Erythroblast (primary cell): ENCODE results near the gene AOPEP.

Experiments
- DNase-seq, 2 experiments: peaks; one replicate each; lab custom pipeline; 2025; lab: John Stamatoyannopoulos, UW
- GATA1 ChIP-seq: IDR thresholded peaks from 2 replicates; pipeline ENCODE4 v1.6.1; 2011; ENCODE audit warnings: low read depth, mild to moderate bottlenecking, control low read depth, low read length, moderate library complexity
- POLR2A ChIP-seq: IDR thresholded peaks from 2 replicates; pipeline ENCODE4 v1.6.1; 2011; ENCODE audit warnings: mild to moderate bottlenecking, low read length

AOPEP gene

DNA sequence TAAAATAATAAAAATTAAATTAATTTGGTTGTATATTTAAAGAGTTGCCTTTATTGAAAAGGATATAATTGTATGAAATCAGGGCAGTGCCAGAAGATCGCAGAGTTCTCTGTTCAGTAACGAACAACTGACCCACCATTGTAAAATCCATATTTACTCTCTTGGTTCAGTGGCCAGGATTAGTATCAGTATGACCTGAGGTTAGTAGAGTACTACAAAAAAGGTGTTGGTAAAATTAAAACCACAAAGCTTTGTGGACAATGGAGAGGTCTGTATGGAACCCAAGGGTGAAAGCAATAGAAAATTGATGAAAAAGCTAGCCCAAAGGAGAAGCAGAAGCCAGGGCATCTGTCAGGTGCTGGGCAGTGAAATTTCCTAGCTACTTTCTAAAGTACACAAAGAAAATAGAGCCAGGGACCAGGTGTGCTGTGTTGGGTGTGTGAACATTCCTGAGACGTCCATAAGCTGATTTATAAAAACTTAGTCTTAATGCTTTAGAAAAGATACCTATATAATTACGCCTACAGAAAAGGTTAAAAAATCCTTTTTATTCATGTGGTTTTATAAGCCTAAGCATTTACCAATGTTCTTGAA is 159.5 kb downstream of the AOPEP start:
- no peak for TF ChIP-seq GATA1
- TF ChIP-seq POLR2A, result no peak
- DNase-seq, result no peak

DNA sequence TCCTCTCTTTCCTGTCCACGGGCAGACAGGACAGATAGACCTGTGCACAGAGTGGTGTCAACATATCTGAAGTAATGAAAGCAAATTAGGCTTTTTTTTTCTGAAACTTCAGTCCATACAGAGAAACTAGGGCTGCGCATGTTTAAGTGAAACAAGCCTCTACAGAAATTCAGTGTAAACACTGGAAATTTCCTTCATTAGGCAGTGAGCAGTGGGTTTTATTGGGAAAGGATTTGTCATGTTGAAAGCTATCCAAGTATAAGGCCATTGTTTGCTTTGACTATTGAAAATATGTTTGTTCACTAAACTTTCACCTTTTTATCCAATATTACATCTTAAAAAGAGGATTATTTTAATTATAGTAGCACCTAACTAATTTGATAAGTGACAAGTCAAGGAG is 161.2 kb downstream of the AOPEP start:
- no peak for DNase-seq
- TF ChIP-seq POLR2A, result no peak
- no peak for TF ChIP-seq GATA1

DNA sequence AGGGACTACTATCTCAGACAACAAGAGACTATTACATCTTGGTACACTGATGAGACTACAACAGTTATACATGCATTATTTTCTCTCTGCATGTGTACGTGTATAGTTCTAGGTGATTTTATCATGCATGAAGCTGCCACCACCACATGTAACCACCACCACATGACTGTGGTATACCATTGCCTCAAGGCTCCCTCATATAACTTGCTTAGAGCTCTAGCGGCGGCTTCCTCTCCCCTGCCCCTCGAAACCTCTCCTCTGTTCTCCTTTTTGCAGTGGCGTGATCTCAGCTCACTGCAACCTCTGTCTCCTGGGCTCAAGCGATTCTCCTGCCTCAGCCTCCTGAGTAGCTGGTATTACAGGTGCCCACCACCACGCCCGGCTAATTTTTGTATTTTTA is 162.3 kb downstream of the AOPEP start:
- TF ChIP-seq GATA1 (no peak), POLR2A (no peak)
- DNase-seq, result no peak

DNA sequence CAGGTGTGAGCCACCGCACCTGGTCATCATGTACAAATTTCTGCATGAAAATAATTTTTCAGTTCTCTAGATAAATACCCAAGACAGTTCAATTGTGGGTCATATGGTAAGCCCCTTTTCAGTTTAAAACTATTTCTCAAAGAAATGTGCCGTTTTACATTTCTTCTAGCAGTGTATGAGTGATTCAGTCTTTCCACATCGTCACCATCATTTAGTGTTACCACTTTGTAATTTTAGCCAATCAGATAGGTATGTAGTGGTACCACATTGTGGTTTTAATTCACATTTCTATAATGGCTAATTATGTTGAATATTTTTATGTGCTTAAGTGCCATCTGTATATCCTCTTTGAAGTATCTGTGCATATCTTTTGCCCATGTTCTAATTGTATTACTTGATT is 163.1 kb downstream of the AOPEP start:
- TF ChIP-seq POLR2A (no peak), GATA1 (no peak)
- DNase-seq, result no peak

DNA sequence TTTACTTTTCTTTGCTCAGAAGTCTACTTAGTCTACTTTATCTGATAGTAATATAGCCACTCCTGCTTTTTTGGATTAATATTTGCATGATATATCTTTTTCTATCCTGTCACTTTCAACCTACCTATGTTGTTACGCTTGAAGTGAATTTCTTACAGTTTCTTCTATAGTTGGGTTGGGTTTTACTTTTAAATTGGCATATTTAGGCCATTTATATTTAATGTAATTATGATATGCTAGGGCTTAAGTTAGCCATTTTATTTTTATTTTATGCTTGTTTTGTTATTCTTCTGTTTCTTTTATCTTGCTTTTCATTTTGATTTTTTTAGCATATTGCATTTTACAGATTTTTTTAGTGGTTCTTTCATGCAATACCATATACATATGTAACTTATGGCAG is 164.7 kb downstream of the AOPEP start:
- no peak for TF ChIP-seq GATA1
- TF ChIP-seq POLR2A, result no peak
- DNase-seq, result no peak

DNA sequence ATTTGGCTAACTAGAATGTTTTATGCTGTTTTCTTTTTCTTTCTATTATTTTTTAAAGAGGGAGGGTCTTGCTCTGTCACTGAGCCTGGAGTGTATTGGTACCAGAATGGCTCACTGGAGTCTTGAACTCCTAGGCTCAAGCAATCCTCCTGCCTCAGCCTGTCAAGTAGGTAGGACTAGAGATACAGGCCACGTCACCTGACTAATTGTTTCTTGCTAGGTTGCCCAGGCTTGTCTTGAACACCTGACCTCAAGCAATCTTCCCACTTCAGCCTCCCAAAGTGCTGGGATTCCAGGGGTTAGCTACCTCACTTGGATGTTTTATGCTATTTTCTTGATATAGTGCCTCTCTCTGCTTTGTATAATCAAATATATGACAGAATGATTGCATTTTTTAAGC is 166.2 kb downstream of the AOPEP start:
- TF ChIP-seq POLR2A (no peak), GATA1 (no peak)
- DNase-seq, result no peak

DNA sequence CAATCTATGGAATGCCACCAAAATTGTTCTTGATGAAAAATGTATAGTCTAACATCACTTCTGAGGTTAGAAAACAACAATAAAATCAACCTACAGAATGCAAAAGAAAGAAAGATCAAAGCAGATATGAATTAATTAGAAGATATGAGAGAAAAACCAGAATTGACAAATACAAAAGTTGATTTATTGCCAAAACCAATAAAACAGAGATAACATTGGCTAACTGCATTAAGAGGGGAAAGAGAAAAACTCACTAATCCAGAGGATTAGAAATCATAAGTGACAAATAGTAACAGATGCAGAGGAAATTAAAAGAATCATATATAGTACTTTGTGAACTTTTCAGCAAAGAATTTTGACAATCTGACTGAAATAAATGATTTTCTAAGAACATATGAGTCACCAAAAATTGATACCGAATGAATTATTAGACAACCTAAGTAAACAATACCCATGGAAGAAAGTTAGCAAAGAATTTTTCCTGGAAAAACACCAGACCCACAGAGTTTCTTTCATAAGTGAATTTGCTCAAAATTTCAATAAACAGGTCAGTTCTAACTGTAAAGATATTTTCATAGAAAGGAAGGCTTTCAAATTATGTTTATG is 167.7 kb downstream of the AOPEP start:
- DNase-seq, result no peak

DNA sequence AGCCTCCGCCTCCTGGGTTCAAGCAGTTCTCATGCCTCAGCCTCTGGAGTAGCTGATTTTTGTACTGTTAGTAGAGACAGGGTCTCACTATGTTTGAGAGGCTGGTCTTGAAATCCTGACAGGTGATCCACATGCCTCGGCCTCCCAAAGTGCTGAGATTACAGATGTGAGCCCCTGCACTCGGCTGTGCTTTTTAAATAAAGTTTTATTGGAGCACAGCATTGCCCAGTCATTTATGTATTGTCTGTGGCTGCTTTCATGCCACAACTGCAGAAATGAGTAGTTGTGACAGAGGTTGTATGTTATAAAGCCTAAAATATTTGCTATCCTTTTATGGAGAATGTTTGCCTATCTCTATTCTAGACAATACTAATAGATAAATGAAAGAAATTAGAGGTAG is 169.2 kb downstream of the AOPEP start:
- TF ChIP-seq POLR2A (no peak), GATA1 (no peak)
- DNase-seq, result no peak

More for the DNA sequence above, 167.7 kb downstream of the AOPEP start:
- no peak for TF ChIP-seq GATA1
- TF ChIP-seq POLR2A, result no peak

DNA sequence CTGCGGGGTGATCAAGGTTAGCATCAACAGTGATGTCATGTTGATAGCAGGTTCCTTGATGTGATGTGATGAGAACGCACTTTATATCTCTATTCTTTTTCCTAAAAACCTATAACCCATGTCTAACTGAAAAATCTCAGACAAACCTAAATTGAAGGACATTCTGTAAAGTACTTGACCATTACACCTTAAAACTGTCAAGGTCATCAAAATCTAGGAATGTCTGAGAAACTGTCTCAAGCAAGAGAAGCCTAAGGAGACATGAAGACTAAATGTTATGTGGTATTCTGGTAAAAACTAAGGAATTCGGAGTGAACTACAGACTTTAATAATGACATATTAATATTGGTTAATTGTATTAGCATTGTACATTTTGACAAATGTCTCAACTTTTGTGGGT is 170.0 kb downstream of the AOPEP start:
- no peak for TF ChIP-seq POLR2A
- TF ChIP-seq GATA1, result no peak
- DNase-seq, result no peak

DNA sequence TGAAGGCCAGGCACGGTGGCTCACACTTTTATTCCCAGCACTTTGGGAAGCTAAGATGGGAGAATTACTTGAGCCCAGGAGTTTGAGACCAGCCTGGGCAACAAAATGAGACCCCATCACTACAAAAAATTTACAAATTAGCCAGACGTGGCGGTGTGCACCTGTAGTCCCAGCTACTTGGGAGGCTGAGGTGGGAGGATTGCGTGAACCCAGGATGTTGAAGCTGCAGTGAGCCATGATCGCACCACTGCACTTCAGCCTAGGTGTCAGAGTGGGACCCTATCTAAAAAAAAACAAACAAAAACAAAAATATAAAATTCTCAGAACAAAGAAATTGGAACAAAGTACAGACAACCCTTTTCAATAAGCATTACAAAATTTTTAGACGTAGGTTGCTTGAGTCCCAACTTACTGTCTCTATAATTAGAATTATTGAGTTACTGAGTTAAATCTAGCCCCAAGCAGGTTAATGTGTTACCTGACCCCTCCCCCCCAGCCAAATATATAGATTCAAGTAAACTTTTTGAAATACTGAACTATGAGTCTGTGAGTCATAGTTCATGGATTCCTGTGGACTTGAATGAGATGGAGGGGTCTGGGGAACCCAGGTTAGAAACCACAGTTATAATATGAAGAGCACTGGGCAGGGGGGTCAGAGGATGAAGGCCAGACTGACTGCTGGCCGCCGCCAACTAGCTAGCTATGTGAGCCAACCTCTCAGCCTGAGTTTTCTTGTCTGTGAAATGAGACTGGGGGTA is 173.1 kb downstream of the AOPEP start:
- no peak for DNase-seq
- TF ChIP-seq GATA1, result no peak
- TF ChIP-seq POLR2A, result no peak

DNA sequence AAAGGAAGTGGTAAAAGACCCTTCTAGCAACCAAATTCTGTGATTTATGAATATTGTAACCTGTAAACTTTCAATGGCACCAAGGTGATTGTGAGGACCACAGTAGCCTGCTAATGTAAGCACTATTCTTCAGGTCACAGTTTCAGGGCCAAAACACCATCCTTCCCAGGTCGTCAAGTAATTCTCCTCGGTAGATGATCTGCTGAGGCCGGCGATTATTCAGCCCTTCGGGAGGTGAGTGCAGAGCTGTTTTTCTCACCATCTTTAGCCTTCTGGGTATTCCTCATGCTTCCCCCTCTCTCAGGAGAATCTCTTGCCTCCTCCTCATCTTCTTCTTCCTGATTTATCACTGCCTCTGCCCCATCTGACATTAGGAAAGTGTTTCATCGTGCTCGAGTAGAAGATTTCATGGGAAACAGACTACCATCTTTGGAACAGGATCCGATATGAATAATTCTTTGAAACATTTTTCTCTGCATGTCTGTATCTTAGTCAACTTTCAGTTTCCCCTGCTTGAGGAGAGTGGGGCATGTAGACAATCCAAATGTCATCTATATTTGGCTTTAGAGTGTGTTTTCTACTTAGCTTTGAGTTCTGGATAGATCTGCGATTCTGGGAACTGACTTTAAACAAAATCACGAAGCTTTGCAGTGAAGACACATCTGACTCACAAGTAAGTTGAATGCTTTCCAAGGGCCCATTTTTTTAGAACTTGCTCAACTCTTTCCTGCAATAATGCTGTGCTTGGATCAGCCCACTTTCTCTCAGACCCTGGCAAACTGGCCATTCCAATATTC is 173.9 kb downstream of the AOPEP start:
- DNase-seq, result no peak
- TF ChIP-seq GATA1 (no peak), POLR2A (no peak)

DNA sequence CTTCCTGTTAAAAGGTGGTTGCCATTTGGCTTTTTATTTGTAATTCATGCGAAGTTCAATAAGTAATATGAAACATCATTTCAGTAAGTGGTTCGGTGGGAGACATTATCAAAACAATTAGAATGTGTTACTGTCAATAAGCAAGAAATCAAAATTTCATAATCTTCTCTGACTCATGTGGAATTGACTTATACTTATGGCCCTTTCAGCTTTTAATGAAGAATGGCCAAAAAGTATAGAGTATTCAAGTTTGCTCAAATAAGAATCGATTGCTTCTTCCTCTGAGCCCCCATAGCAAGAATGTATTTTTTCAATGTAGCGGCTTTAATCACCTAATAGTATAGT is 174.5 kb downstream of the AOPEP start:
- no peak for DNase-seq
- TF ChIP-seq GATA1 (no peak), POLR2A (no peak)

DNA sequence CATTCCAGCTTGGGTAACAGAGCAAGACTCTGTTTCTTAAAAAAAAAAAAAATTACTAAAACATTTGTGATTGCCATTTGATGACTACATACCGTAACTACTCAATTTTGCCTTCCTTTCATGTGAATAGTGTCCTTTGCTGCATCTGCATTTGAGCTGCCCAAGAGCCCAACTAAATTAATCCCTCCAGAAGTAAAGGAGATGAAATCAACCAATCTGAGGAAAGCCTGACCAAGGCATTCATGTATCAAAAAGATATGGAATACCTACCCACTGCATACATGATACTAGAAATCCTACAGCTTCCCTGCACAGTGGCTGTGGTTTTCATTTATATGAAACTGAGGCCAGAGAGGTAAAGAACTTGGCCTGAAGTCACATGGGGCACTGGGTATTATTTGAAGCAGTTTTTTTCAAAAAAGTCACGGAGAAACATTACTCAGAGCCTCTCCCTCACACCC is 177.5 kb downstream of the AOPEP start:
- DNase-seq, result no peak
- TF ChIP-seq POLR2A (no peak), GATA1 (no peak)

DNA sequence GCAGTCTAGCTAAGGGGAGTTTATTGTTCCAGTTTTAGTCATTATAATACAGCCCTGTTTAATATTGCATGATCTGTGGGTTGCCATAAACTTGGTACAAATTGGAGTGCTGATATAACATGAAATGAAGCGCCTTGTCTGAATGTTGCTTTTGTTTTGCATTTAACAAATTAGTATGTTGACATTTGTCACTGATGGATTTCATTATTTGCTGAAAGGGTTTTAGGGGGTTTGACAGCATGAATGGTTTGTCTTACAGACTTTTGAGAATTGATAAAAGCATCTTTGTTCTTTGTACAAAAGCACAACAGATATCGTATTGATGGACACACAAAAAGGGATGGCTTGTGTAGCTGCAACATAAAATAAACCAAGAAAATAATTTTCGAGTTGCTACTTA is 178.3 kb downstream of the AOPEP start:
- no peak for TF ChIP-seq GATA1
- TF ChIP-seq POLR2A, result no peak
- no peak for DNase-seq
